GM19035 (cell line): Measurements from ENCODE around the gene SPACA7.

ENCODE experiments used
- ATAC-seq: cut with Tn5 transposase; IDR thresholded peaks from one replicate; pipeline ENCODE4 v1.9.1; 2021; ENCODE audit not compliant: unreplicated experiment

SPACA7 gene

DNA sequence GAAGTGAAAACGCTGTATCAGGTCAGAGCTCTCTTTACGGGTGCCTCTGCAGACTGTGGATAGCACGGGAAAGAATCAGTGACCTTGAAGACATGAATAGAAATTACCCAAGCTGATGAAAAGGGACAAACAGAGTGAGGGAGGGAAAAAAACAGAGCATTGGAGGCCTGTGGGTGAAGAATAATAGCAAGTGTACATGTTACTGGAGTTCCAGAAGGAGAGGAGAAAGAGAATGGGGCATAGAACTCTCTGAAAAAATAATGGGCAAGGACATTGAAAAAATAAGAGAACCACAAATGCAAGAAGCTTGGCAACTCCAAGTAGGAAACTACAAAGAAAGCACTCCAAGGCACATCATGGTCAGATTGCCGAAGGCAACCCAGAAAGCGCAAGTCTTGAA, 86.3 kb downstream of the SPACA7 start:
- no peak for ATAC-seq

DNA sequence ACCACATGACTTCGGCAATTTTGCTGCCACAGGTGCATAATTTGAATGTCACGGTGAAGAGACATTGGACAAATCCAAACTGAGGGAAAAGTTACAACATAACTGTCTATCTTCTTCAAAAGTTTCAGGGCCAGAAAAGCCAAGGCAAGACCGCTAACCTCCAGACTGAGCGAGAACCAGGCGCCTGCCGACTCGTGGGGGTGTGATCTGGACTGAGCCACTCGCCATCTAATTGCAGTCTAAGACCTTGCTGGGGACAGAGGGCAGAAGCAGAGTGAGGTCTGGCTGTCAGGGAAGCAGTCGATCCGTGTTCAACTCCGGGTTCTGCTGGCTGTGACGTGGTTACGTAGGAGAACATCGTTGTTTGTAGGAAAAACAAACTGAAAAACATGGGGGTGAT, 88.6 kb downstream of the SPACA7 start:
- ATAC-seq = no peak

DNA sequence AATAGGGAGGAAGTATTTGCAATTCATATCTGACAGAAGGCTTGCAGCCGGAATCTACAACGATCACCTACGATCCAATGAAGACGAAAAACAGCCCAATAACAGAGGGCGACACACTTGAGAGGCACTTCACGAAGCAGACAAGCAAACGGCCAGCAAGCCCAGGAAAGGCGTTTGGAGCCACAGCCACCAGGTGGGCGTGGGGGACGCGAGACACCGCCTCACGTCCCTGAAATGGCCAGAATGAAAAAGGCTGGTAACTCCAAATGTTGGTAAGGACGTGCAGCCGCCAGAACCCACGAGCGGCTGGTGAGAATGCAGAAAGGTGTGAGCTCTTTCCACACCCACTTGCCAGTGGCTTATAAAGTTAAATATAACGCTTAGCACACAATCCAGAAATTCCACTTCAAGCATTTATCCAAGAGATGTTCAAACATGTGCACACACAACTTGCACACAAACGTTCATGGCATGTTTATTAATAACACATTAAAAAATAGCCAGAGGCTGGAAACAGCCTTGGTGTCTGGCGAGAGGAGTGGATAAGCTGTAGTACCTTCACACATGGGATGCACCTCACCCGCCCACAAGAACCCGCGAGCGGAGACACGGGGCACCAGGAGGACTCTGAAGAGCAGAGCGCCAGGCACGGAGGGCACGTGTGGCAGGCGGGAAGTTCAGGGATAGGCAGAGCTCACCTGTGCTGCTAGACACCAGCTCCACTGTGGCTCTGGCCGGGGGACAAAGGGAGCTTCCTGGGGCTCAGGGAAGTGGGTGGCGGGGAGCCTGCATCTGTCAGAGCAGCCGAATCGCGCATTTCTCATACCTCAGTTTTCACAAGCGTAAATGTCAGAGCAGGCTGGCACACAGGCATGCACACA, 89.3 kb downstream of the SPACA7 start:
- ATAC-seq = no peak

DNA sequence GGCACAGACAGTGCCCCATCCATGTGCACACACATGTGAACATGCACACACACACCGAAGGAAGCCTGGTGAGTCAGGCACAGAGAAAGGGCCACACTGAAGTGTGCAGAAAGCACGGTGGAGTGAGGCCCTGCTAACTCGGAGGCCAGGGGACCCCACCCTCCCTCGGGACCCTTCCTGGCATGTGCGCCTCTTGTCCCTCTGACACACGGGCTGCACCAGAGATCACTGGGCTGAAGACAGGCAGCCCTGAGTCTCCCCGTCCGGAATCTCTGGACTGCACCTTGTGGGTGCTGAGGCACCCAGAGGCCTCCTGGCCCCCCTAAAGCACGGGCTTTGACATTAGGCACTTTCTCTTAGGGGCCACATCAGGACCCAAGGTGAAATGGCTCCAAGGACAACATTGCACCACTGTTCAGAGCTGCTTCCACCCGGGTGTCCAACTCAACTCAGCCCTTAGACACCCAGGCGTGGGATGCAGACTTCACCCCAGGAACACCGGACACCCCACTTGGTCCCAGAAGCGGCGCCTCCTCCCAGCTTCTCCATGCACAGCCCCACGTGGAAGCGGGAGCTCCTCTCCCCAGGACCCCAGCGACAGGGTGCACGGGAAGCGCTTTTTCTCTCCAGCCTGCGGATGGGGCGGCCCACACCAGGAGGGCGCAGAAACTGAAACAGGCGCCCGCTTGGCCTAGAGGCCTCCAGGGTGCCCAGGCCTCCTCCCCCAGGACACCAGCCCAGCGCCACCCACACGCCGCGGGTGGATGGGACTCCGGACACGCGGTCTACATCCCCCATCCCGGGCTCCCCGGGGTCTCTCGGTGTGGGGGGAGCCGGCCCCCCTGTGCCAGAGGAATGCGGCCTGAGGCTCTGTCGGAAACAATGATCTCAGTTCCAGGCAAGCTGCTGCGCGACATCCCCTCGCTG, 90.2 kb downstream of the SPACA7 start:
- ATAC-seq = no peak

DNA sequence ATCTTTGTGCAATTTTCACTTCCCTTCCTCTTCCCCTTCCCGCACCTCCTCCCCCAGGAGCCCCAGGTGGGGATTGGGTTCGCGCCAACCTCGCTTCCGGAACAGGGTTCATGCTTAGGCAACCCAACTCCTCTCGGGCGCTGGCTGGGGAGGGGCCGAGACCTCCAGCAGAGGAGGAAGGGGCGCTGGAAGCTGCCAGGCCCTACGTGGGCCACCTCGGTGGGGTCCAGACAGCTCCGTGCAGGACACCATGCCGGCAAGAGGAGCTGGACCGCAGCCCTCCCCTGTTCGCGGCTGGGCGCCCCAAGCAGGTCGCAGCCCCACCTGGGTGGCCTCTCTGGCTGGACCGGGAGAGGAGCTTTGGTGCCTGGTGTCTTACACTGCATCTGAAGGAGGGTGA, 91.1 kb downstream of the SPACA7 start:
- no peak for ATAC-seq

DNA sequence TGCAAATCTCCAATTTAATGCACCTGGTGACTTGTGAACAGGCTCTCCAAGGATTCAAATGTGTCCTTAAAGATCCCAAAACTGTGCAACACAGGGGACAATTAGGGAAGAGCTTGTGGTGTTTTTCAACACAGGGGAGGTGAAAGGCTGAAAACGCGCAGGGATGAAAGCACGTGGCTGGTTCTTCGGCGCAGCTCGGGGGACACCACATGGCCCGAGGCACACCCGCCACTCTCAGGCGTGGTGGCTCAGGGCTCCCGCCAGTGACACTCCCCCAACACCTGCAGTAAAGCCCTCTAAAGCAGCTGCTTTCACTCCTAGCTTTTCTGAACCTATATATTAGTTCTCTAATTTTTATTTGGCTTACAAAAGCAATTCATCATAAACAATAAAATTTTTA, 91.9 kb downstream of the SPACA7 start:
- ATAC-seq = no peak

DNA sequence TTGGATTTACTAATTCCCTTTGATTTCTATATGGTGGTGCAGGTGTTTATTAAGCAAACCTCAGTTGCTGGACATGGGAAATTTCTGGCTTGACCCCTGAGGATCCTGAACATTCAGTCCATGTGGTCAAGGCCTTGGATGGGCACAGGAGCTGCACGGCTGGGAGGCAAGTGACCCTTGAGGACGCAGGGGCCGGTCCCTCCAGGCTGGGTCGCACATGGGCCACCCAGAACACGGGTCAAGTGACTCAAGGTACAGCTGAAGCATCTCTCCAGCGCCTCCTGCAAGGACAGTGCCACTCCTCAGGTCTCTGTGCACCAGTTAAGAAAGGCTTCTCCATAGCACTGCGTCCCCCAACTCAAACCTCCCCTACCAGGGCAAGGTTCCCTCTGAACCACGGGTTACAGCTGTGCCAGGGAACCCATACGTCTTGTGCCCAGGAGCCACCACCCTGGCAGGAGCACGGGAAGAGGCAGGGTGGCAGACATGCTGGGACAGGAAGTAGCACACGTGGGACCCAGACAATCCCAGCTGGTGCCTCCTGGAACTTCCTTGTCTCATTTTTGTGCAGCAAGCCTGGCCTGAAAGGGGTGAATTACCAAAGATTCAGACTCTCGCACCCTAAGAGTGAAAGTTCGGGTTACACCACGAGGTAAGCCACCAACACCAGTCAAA, 93.1 kb downstream of the SPACA7 start:
- ATAC-seq = no peak

DNA sequence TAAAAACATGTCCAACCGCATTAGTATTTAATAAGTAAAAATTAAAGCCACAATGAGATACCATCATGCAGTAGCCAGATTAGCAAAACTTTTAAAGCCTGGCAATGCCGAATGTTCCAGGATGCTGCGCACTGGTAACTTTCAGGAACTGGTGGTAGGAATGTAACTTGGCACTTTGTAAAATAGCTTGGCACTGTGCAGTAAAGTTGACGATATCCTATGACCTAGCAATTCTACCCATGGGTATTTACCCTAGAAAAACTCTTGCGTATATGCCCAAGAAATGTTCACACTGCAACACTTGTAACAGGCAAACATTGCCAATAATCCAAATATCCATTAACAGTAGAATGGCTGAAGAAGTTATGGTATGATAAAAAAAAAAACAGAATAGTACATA, 97.7 kb downstream of the SPACA7 start:
- ATAC-seq = no peak

DNA sequence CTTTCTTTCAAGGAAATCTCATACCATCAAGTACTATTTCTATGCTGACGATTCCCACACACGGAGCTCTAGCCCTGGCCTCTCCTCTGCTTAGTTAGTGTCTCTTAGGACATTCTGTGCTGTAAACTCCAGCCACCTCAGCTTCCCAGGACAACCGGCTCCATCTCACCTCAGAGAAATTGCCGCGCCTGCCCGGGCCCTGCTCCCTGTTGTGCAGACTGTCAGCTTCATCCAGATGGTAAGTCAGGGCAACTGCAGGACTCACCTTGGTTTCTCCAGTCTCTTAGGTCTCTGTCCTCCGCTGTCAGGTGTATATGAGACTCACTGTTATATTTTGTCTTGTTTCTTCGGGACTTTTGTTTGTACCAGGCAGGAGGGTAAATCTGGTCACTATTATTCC, 98.7 kb downstream of the SPACA7 start:
- ATAC-seq = no peak

DNA sequence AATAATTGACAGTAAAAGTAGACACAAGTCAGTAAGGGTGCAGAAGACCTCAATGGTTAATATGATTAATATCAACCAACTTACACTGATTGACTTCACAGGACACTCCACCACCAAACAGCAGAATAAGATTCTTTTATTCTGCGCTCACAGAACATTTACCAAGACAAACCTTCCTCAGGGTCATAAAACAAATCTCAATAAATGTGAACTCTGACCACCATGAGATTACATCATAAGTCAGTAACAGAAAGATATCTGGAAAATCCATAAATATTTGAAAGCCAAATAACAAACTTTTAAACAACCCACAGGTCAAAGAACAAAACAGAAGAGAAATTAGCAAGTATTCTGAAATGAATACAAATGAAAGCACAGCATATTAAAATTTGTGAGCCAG, 99.7 kb downstream of the SPACA7 start:
- ATAC-seq = no peak

DNA sequence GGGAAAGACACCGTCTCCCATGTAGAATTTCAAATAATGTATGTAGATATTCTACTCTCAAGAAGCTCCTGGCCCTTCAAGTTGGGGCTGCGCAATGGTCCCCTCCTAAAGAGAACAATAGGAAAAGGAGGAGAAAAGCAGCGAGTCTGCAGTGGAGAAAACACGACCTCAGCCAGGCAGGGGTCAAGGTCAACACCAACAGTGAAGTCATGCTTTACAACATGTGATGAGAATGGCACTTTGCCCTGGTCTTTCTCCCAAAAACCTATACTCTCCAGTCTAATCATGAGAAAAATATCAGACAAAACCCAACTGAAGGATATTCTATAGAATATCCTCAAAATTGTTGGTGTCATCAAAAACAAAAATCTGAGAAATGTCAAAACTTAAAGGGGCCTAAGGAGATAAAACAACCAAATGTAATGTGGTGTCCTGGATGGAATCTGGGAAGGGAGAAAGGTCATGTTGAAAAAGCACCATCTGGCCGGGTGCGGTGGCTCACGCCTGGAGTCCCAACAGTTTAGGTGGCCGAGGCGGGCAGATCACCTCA, 101.0 kb downstream of the SPACA7 start:
- ATAC-seq = no peak

DNA sequence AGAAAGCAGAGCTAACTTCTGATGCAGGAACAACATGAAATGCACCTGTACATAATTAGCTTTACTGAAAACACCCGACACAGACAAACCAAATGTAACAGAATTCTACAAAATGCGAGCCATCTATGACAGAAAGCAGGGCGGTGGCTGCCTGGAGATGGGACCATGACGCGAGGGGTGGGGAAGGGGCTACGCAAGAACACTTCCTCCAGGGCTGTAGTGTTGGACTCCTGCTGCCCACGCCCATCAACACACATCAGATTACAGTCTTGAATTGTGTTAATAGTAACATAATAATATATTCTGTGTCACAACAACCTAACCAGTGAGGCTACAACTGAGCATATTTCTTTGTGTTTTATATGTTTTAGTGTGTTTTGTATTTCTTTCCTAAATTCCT, 103.2 kb downstream of the SPACA7 start:
- ATAC-seq = no peak

DNA sequence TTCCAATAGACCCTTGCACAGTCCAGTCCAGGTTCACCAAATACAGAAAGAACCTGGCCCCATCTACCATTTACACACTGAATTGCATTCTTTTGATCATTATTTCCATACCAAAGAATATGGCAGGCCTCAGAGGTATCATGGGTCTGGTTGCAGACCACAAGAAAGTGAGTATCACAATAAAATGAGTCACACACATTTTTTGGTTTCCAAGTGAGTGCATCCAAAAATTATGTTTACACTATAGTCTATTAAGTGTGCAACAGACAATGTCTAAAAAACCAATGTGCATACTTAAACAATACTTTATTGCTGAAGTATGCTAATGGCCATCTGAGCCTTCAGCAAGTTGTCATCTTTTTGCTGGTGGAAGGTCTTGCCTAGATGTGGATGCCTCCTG, 105.3 kb downstream of the SPACA7 start:
- ATAC-seq = no peak

DNA sequence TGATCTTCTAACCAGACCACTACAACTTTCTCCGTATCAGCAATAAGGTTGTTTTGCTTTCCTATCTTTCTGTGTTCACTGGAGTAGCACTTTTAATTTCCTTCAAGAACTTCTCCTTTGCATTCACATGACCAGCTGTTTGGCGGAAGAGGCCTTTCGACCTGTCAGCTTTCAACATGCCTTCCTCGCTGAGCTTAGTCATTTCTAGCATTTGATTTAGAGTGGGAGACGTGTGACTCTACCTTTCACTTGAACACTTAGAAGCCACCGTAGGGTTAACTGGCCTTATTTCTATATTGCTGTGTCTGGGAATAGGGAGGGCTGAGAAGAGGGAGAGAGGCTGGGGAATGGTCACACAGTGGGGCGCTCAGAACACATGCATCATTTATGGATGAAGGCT, 107.1 kb downstream of the SPACA7 start:
- ATAC-seq = no peak
